Camera-type eye (tissue), 1 donor: ENCODE results near the gene HTRA3. TPM values are rescaled to one million over a fixed set of nuclear protein-coding genes. Genes with fewer than 3 reads are reported as not detected.

Experiments used
- total RNA-seq: library from RNA; depleted of rRNA; stranded (reverse); fragments of >200 nt; gene quantifications from one replicate; pipeline ENCODE4 v1.2.3, GENCODE V29; 2014

Gene HTRA3
- 44.8 TPM for total RNA-seq

DNA sequence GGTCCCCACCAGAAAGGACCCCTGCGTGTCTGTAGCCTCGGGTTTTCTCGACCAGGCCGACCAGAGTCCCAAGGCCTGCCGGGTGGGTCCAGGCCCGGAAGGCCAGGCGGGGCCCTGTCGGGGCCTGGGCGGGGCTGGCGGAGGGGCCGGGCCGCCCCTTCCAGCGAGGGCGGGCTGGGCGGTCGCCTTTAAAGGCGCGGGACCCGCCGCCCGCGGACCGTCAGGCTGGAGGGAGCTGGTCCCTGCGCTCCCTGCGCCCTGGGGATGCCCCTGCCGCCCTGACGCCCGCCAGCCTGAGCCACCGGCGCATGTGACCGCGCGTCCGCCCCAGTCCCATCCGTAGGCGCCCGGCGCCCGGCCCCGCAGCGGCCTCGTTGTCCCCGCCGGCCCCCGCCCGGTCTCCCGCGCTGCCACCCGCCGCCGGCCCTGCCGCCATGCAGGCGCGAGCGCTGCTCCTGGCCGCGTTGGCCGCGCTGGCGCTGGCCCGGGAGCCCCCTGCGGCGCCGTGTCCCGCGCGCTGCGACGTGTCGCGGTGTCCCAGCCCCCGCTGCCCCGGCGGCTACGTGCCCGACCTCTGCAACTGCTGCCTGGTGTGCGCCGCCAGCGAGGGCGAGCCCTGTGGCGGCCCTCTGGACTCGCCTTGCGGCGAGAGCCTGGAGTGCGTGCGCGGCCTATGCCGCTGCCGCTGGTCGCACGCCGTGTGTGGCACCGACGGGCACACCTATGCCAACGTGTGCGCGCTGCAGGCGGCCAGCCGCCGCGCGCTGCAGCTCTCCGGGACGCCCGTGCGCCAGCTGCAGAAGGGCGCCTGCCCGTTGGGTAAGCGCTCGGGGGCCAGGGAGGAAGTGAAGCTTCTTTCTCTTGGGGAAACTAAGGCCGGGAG, at the start of gene HTRA3:
HTRA3 (plus strand) TSS at position 220 of the 883 bp plus-strand sequence; CDS start at position 435, 215 bp downstream.

Other genes with a start within 250 kb of the HTRA3 start
- 13.5 TPM for gene ABLIM2, start 110.9 kb upstream of the HTRA3 start, total RNA-seq
- gene SH3TC1, start 70.5 kb upstream of the HTRA3 start, total RNA-seq, result 13.4 TPM
- gene ACOX3, start 171.0 kb downstream of the HTRA3 start, total RNA-seq, result 56.1 TPM
- 52.3 TPM for gene TRMT44, start 171.0 kb downstream of the HTRA3 start, total RNA-seq